A673 (cell line): Measurements from ENCODE around the gene GOLM1. TPM values are rescaled to one million over a fixed set of nuclear protein-coding genes. Genes with fewer than 3 reads are reported as not detected.

Source experiments
- BruUV-seq: library from RNA; stranded (reverse); fragments of 400-500 nt; replicated peaks from 2 replicates; lab custom pipeline; 2021; lab: Mats Ljungman, UMichigan
- CTCF ChIA-PET: fragments of 300-600 bp; sonication (Branson Sonifier 250); formaldehyde crosslinking; loops from one replicate; lab custom pipeline; 2022; ENCODE audit warnings: antibody characterized with exemption; lab: Charles Lee
- POLR2A ChIA-PET: fragments of 300-600 bp; sonication (Branson Sonifier 250); formaldehyde crosslinking; loops from one replicate; lab custom pipeline; 2022; ENCODE audit warnings: antibody characterized with exemption; ENCODE audit not compliant: low non-redundant PET; lab: Charles Lee
- DNase-seq: peaks from one replicate; pipeline ENCODE4 v3.0.0-alpha.2; 2015; ENCODE audit warnings: low spot score
- H3K27ac ChIP-seq: fragments of 200-600 bp; sonication (generic); 2 replicates; pipeline ENCODE4 v1.5.1; 2016; ENCODE audit warnings: mixed run types, low read depth, mild to moderate bottlenecking, mixed read lengths, antibody characterized with exemption, low read length; ENCODE audit not compliant: poor library complexity, severe bottlenecking
- H3K27me3 ChIP-seq: fragments of 200-600 bp; sonication (generic); replicated peaks from 2 replicates; pipeline ENCODE4 v1.6.1; 2017; ENCODE audit warnings: mixed run types, low read depth, mild to moderate bottlenecking, mixed read lengths, antibody characterized with exemption, low read length; ENCODE audit not compliant: insufficient read depth, poor library complexity
- H3K36me3 ChIP-seq: fragments of 200-600 bp; sonication (generic); 2 replicates; pipeline ENCODE4 v1.6.1; 2016; ENCODE audit warnings: mixed run types, mild to moderate bottlenecking, mixed read lengths, antibody characterized with exemption, low read length; ENCODE audit not compliant: insufficient read depth, poor library complexity, severe bottlenecking
- H3K4me1 ChIP-seq: fragments of 200-600 bp; sonication (generic); 2 replicates; pipeline ENCODE4 v1.6.1; 2017; ENCODE audit warnings: mixed run types, mild to moderate bottlenecking, mixed read lengths, antibody characterized with exemption, low read length; ENCODE audit not compliant: insufficient read depth, poor library complexity, severe bottlenecking
- H3K4me3 ChIP-seq: fragments of 200-600 bp; sonication (generic); 2 replicates; pipeline ENCODE4 v1.5.1; 2016; ENCODE audit warnings: low read depth, mixed run types, mild to moderate bottlenecking, mixed read lengths, low read length; ENCODE audit not compliant: poor library complexity, severe bottlenecking
- H3K9me3 ChIP-seq: fragments of 200-600 bp; sonication (generic); 2 replicates; pipeline ENCODE4 v1.6.1; 2016; ENCODE audit warnings: mixed run types, low read depth, mild to moderate bottlenecking, mixed read lengths, antibody characterized with exemption, low read length; ENCODE audit not compliant: poor library complexity, severe bottlenecking
- CTCF ChIP-seq: fragments of 300-800, 200-600 bp; sonication (generic); conservative IDR thresholded peaks from 2 replicates; pipeline ENCODE4 v1.5.1; 2017; ENCODE audit warnings: low read depth, mild to moderate bottlenecking, antibody characterized with exemption, low read length, moderate library complexity, mixed read lengths
- EZH2 ChIP-seq: fragments of 200-600 bp; sonication (generic); IDR thresholded peaks from 2 replicates; pipeline ENCODE4 v1.6.1; 2017; ENCODE audit warnings: borderline replicate concordance, low read depth, mild to moderate bottlenecking, mixed read lengths, antibody characterized with exemption, low read length; ENCODE audit not compliant: poor library complexity, severe bottlenecking
- intact Hi-C: fragments of 100-400 bp; cut with micrococcal nuclease; formaldehyde crosslinking; loops from one replicate; pipeline ENCODE4 v1.10.0; 2022; ENCODE audit not compliant: unreplicated experiment
- total RNA-seq: library from RNA; stranded (reverse); gene quantifications from 2 replicates; pipeline ENCODE4 v1.2.3, GENCODE V29; 2021

The GOLM1 gene
- total RNA-seq, 1 experiment from 2014 or later, result 86.1 TPM

GRCh38 chr9:86040861-86041155 is 58.5 kb downstream of the GOLM1 start:
- ChIA-PET POLR2A (no interaction called here), CTCF (no interaction called here)
- TF ChIP-seq EZH2 (no peak), CTCF (no peak)

GRCh38 chr9:86039991-86040860 is 59.1 kb downstream of the GOLM1 start:
- peaks cover 7% of the 10 kb centered on the region for H3K36me3 ChIP-seq
- H3K4me1 ChIP-seq, result no peaks in the 10 kb centered on the region
- no peaks in the 10 kb centered on the region for H3K9me3 ChIP-seq
- no peak for DNase-seq
- H3K27me3 ChIP-seq, result no peaks in the 10 kb centered on the region
- intact Hi-C loops, result loop anchor here (10.0 kb wide), 1 partner anchor 195 kb away; no protein-coding TSS in a partner anchor
- no peak overlapping the region for H3K27ac ChIP-seq
- POLR2A ChIA-PET, result no interaction called here
- TF ChIP-seq EZH2 (no peak), CTCF (no peak)
- H3K4me3 ChIP-seq, result no peak overlapping the region
- CTCF ChIA-PET, result no interaction called here
- BruUV-seq, result no TSS peak

More at GRCh38 chr9:86040861-86041155, 58.5 kb downstream of the GOLM1 start:
- Histone ChIP-seq H3K27me3 (no peaks in the 10 kb centered on the region), H3K36me3 (peaks cover 4% of the 10 kb centered on the region), H3K27ac (no peak overlapping the region), H3K4me1 (no peaks in the 10 kb centered on the region), H3K4me3 (no peak overlapping the region), H3K9me3 (no peaks in the 10 kb centered on the region)
- intact Hi-C loops, result no loop called here
- no TSS peak for BruUV-seq
- no peak for DNase-seq

GRCh38 chr9:86036555-86036954 is 62.8 kb downstream of the GOLM1 start:
- BruUV-seq, result no TSS peak
- Histone ChIP-seq H3K9me3 (no peaks in the 10 kb centered on the region), H3K36me3 (peaks cover 27% of the 10 kb centered on the region), H3K27me3 (no peaks in the 10 kb centered on the region), H3K4me3 (no peak overlapping the region), H3K27ac (no peak overlapping the region), H3K4me1 (no peaks in the 10 kb centered on the region)
- DNase-seq, result no peak
- no peak for TF ChIP-seq CTCF
- TF ChIP-seq EZH2, result no peak
- ChIA-PET POLR2A (no interaction called here), CTCF (no interaction called here)
- intact Hi-C loops, result loop anchor here (10.0 kb wide), 1 partner anchor 198 kb away; no protein-coding TSS in a partner anchor
